ENCODE results near the gene EMILIN3.

The EMILIN3 gene

GRCh38 chr20:41398408-41398807 lies 31.8 kb upstream of the EMILIN3 start:
- DNase-seq (ENCODE audit: low read depth): no peak
- H3K4me3 ChIP-seq (ENCODE audit: low read depth, low read length): no peak overlapping the region
- TF ChIP-seq CTCF (IDR thresholded peaks at IDR 0.05; ENCODE audit: low read depth, low read length, missing control alignments): no peak
- in situ Hi-C loops (cut with HindIII; ENCODE audit: low sequenced_read_pairs): no loop called here

- DNase-seq (ENCODE audit: low read depth): no peak
- in situ Hi-C loops (cut with HindIII; ENCODE audit: low sequenced_read_pairs): no loop called here
- no peak for TF ChIP-seq CTCF (IDR thresholded peaks at IDR 0.05; ENCODE audit: low read depth, low read length, missing control alignments)
- no peak overlapping the region for H3K4me3 ChIP-seq (ENCODE audit: low read depth, low read length)
Measured at GRCh38 chr20:41395667-41396664, 29.3 kb upstream of the EMILIN3 start.

- H3K4me3 ChIP-seq (ENCODE audit: low read depth, low read length): no peak overlapping the region
- TF ChIP-seq CTCF (IDR thresholded peaks at IDR 0.05; ENCODE audit: low read depth, low read length, missing control alignments): no peak
- in situ Hi-C loops (cut with HindIII; ENCODE audit: low sequenced_read_pairs): no loop called here
- DNase-seq (ENCODE audit: low read depth): no peak
Measured at GRCh38 chr20:41394931-41395666, 28.5 kb upstream of the EMILIN3 start.

GRCh38 chr20:41394081-41394480 lies 27.5 kb upstream of the EMILIN3 start:
- no peak overlapping the region for H3K4me3 ChIP-seq (ENCODE audit: low read depth, low read length)
- in situ Hi-C loops (cut with HindIII; ENCODE audit: low sequenced_read_pairs): no loop called here
- no peak for TF ChIP-seq CTCF (IDR thresholded peaks at IDR 0.05; ENCODE audit: low read depth, low read length, missing control alignments)
- DNase-seq (ENCODE audit: low read depth): no peak

- TF ChIP-seq CTCF (IDR thresholded peaks at IDR 0.05; ENCODE audit: low read depth, low read length, missing control alignments): no peak
- DNase-seq (ENCODE audit: low read depth): no peak
- no peak overlapping the region for H3K4me3 ChIP-seq (ENCODE audit: low read depth, low read length)
- in situ Hi-C loops (cut with HindIII; ENCODE audit: low sequenced_read_pairs): no loop called here
Measured at GRCh38 chr20:41393705-41394066, 27.1 kb upstream of the EMILIN3 start.

- in situ Hi-C loops (cut with HindIII; ENCODE audit: low sequenced_read_pairs): no loop called here
- DNase-seq (ENCODE audit: low read depth): no peak
- no peak for TF ChIP-seq CTCF (IDR thresholded peaks at IDR 0.05; ENCODE audit: low read depth, low read length, missing control alignments)
- H3K4me3 ChIP-seq (ENCODE audit: low read depth, low read length): no peak overlapping the region
Measured at GRCh38 chr20:41392871-41393704, 26.5 kb upstream of the EMILIN3 start.
